OCI-LY3 (cell line): ENCODE data around the gene WDR48.

Experiments used
- CTCF ChIP-seq: fragments of 200-600, 300-600 bp; sonication (generic); IDR thresholded peaks from 2 replicates; pipeline ENCODE4 v1.5.1; 2014; ENCODE audit warnings: antibody characterized with exemption, low read length, low read depth
- EZH2phosphoT487 ChIP-seq: fragments of 200-600 bp; shearing (Covaris generic); IDR thresholded peaks from 2 replicates; pipeline ENCODE4 v1.6.1; 2018; ENCODE audit warnings: antibody characterized with exemption, mixed run types, low read depth

GRCh38 chr3:39099242-39099641, 47.4 kb downstream of the WDR48 start:
- no peak for TF ChIP-seq CTCF
- TF ChIP-seq EZH2phosphoT487: no peak
